Liver (tissue), 2 donors: ENCODE measurements around the gene NXPH2.
"Not testable (repeated sequence)": the region's sequence is repeated elsewhere in the genome, so short reads cannot be mapped to it uniquely, and the experiment has no call there.

Experiments
- CTCF ChIP-seq: fragments of 150-350 bp; IDR thresholded peaks from 2 replicates; pipeline ENCODE4 v1.5.1; 2017; ENCODE audit warnings: improper control_type of control experiment, low read depth, low read length; ENCODE audit not compliant: missing input control
- YY1 ChIP-seq: IDR thresholded peaks from 2 replicates; pipeline ENCODE4 v1.6.1; 2016; ENCODE audit warnings: antibody characterized with exemption, mild to moderate bottlenecking
- TF ChIP-seq, protein P1 (sequence below): IDR thresholded peaks from 2 replicates; pipeline ENCODE4 v1.6.1; 2016; ENCODE audit warnings: antibody characterized with exemption, mild to moderate bottlenecking
- donor health status: healthy.

- TF ChIP-seq, protein P1, sequence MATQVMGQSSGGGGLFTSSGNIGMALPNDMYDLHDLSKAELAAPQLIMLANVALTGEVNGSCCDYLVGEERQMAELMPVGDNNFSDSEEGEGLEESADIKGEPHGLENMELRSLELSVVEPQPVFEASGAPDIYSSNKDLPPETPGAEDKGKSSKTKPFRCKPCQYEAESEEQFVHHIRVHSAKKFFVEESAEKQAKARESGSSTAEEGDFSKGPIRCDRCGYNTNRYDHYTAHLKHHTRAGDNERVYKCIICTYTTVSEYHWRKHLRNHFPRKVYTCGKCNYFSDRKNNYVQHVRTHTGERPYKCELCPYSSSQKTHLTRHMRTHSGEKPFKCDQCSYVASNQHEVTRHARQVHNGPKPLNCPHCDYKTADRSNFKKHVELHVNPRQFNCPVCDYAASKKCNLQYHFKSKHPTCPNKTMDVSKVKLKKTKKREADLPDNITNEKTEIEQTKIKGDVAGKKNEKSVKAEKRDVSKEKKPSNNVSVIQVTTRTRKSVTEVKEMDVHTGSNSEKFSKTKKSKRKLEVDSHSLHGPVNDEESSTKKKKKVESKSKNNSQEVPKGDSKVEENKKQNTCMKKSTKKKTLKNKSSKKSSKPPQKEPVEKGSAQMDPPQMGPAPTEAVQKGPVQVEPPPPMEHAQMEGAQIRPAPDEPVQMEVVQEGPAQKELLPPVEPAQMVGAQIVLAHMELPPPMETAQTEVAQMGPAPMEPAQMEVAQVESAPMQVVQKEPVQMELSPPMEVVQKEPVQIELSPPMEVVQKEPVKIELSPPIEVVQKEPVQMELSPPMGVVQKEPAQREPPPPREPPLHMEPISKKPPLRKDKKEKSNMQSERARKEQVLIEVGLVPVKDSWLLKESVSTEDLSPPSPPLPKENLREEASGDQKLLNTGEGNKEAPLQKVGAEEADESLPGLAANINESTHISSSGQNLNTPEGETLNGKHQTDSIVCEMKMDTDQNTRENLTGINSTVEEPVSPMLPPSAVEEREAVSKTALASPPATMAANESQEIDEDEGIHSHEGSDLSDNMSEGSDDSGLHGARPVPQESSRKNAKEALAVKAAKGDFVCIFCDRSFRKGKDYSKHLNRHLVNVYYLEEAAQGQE: not testable (repeated sequence)
- TF ChIP-seq CTCF, YY1: not testable (repeated sequence)
These were observed 43.1 kb downstream of the NXPH2 start for GRCh38 chr2:138737009-138737554.
